Activated naive CD4-positive, alpha-beta T cell treated with anti-CD3 and anti-CD28 coated beads for 36 hours (primary cell): ENCODE data around the gene NMUR1. TPM values are rescaled to one million over a fixed set of nuclear protein-coding genes. Genes with fewer than 3 reads are reported as not detected.

ENCODE experiments used
- CTCF ChIA-PET: fragments of 350-600 bp; sonication (Branson Sonifier 250); formaldehyde crosslinking; loops from one replicate; lab custom pipeline; 2021; ENCODE audit warnings: antibody characterized with exemption; lab: Charles Lee
- DNase-seq: peaks from one replicate; pipeline ENCODE4 v3.0.0-alpha.2; 2020
- H3K27ac Mint-ChIP-seq: one replicate; pipeline ENCODE4 v1.8.0; 2021; ENCODE audit warnings: mild to moderate bottlenecking, mixed read lengths
- H3K27me3 Mint-ChIP-seq: one replicate; pipeline ENCODE4 v1.8.0; 2021; ENCODE audit warnings: low read depth, mixed read lengths
- H3K36me3 Mint-ChIP-seq: one replicate; pipeline ENCODE4 v1.8.0; 2021; ENCODE audit warnings: low read depth, mixed read lengths
- H3K4me1 Mint-ChIP-seq: one replicate; pipeline ENCODE4 v1.8.0; 2021; ENCODE audit warnings: low read depth, mixed read lengths
- H3K4me3 Mint-ChIP-seq: one replicate; pipeline ENCODE4 v1.8.0; 2021; ENCODE audit warnings: mild to moderate bottlenecking, moderate library complexity, mixed read lengths
- H3K9me3 Mint-ChIP-seq: one replicate; pipeline ENCODE4 v1.8.0; 2021; ENCODE audit warnings: mixed read lengths
- intact Hi-C: fragments of 100-400 bp; cut with micrococcal nuclease; formaldehyde crosslinking; loops from one replicate; pipeline ENCODE4 v1.15.1; 2023
- total RNA-seq, 2 experiments: library from RNA; stranded (reverse); gene quantifications; one replicate each; pipeline ENCODE4 v1.2.3, GENCODE V29; 2021

NMUR1 gene
- total RNA-seq, 2 experiments from 2014 or later = not detected

GRCh38 chr2:231522418-231523180 lies 7.6 kb downstream of the NMUR1 start:
- intact Hi-C loops = no loop called here
- Mint-ChIP-seq H3K4me1 (peaks cover 10% of the 10 kb centered on the region), H3K36me3 (no peaks in the 10 kb centered on the region), H3K9me3 (no peaks in the 10 kb centered on the region), H3K27me3 (no peaks in the 10 kb centered on the region), H3K4me3 (no peak overlapping the region), H3K27ac (no peak overlapping the region)
- CTCF ChIA-PET = interaction anchor here (0.8 to 1.7 kb wide), 3 partner anchors 36 to 79 kb away, joined by 3 to 6 read pairs (median 4); no protein-coding TSS in a partner anchor
- DNase-seq = no peak

- H3K4me3 Mint-ChIP-seq = no peak overlapping the region
- intact Hi-C loops = no loop called here
- no peak for DNase-seq
- H3K9me3 Mint-ChIP-seq = no peaks in the 10 kb centered on the region
- peaks cover 10% of the 10 kb centered on the region for H3K4me1 Mint-ChIP-seq
- H3K27ac Mint-ChIP-seq = no peak overlapping the region
- CTCF ChIA-PET = interaction anchor here (0.9 kb wide), 1 partner anchor 37 kb away, joined by 4 read pairs; no protein-coding TSS in a partner anchor
- no peaks in the 10 kb centered on the region for H3K27me3 Mint-ChIP-seq
- no peaks in the 10 kb centered on the region for H3K36me3 Mint-ChIP-seq
Measured at GRCh38 chr2:231521443-231521842, 8.8 kb downstream of the NMUR1 start.

GRCh38 chr2:231519975-231520555 lies 10.2 kb downstream of the NMUR1 start:
- intact Hi-C loops = no loop called here
- CTCF ChIA-PET = interaction anchor here (0.6 to 1.0 kb wide), 2 partner anchors 8 to 81 kb away, joined by 3 read pairs; no protein-coding TSS in a partner anchor
- no peak overlapping the region for H3K27ac Mint-ChIP-seq
- H3K36me3 Mint-ChIP-seq = no peaks in the 10 kb centered on the region
- H3K27me3 Mint-ChIP-seq = no peaks in the 10 kb centered on the region
- no peak overlapping the region for H3K4me3 Mint-ChIP-seq
- no peak for DNase-seq
- H3K4me1 Mint-ChIP-seq = peaks cover 11% of the 10 kb centered on the region
- H3K9me3 Mint-ChIP-seq = no peaks in the 10 kb centered on the region

- H3K4me1 Mint-ChIP-seq = peaks cover 9% of the 10 kb centered on the region
- intact Hi-C loops = no loop called here
- H3K27ac Mint-ChIP-seq = no peak overlapping the region
Measured at GRCh38 chr2:231518771-231519170, 11.5 kb downstream of the NMUR1 start.

GRCh38 chr2:231515603-231516002 lies 14.6 kb downstream of the NMUR1 start:
- H3K4me1 Mint-ChIP-seq = peaks cover 13% of the 10 kb centered on the region
- H3K36me3 Mint-ChIP-seq = peaks cover 3% of the 10 kb centered on the region
- CTCF ChIA-PET = interaction anchor here (1.9 kb wide), 1 partner anchor 33 kb away, joined by 5 read pairs; no protein-coding TSS in a partner anchor
- intact Hi-C loops = no loop called here
- no peak for DNase-seq
- no peaks in the 10 kb centered on the region for H3K27me3 Mint-ChIP-seq
- no peaks in the 10 kb centered on the region for H3K9me3 Mint-ChIP-seq
- peak overlapping the region; percentile 9 for H3K4me3 Mint-ChIP-seq
- no peak overlapping the region for H3K27ac Mint-ChIP-seq

More at GRCh38 chr2:231518771-231519170, 11.5 kb downstream of the NMUR1 start:
- no peaks in the 10 kb centered on the region for H3K27me3 Mint-ChIP-seq
- no peak for DNase-seq
- CTCF ChIA-PET = interaction anchor here (0.7 to 1.8 kb wide), 6 partner anchors 27 to 114 kb away, joined by 3 to 8 read pairs (median 4); no protein-coding TSS in a partner anchor
- H3K36me3 Mint-ChIP-seq = peaks cover 3% of the 10 kb centered on the region
- no peaks in the 10 kb centered on the region for H3K9me3 Mint-ChIP-seq
- no peak overlapping the region for H3K4me3 Mint-ChIP-seq

GRCh38 chr2:231514951-231515297 lies 15.3 kb downstream of the NMUR1 start:
- intact Hi-C loops = loop anchor here (1.0 kb wide), 7 partner anchors 33 to 459 kb away; partner anchors contain the start of genes NCL, PDE6D and PSMD1
- CTCF ChIA-PET = interaction anchor here (1.9 kb wide), 1 partner anchor 32 kb away, joined by 5 read pairs; no protein-coding TSS in a partner anchor
- no peak for DNase-seq
- Mint-ChIP-seq H3K36me3 (peaks cover 3% of the 10 kb centered on the region), H3K4me3 (peak overlapping the region; percentile 95), H3K27ac (peak overlapping the region; percentile 92), H3K9me3 (no peaks in the 10 kb centered on the region), H3K27me3 (no peaks in the 10 kb centered on the region), H3K4me1 (peaks cover 13% of the 10 kb centered on the region)

GRCh38 chr2:231514225-231514950 lies 15.9 kb downstream of the NMUR1 start:
- DNase-seq = peak; percentile 99
- Mint-ChIP-seq H3K27ac (peak overlapping the region; percentile 92), H3K9me3 (no peaks in the 10 kb centered on the region), H3K27me3 (no peaks in the 10 kb centered on the region), H3K36me3 (peaks cover 3% of the 10 kb centered on the region), H3K4me3 (peak overlapping the region; percentile 95), H3K4me1 (peaks cover 13% of the 10 kb centered on the region)
- CTCF ChIA-PET = interaction anchor here (0.6 to 1.9 kb wide), 2 partner anchors 31 to 72 kb away, joined by 4 to 5 read pairs; no protein-coding TSS in a partner anchor
- intact Hi-C loops = loop anchor here (1.0 kb wide), 7 partner anchors 32 to 458 kb away; partner anchors contain the start of genes NCL, PDE6D and PSMD1

- H3K27me3 Mint-ChIP-seq = no peaks in the 10 kb centered on the region
- DNase-seq = no peak
- intact Hi-C loops = loop anchor here (1.0 kb wide), 7 partner anchors 31 to 457 kb away; partner anchors contain the start of genes NCL, PDE6D and PSMD1
- H3K36me3 Mint-ChIP-seq = peaks cover 8% of the 10 kb centered on the region
- peak overlapping the region; percentile 95 for H3K4me3 Mint-ChIP-seq
- H3K4me1 Mint-ChIP-seq = peaks cover 13% of the 10 kb centered on the region
- CTCF ChIA-PET = interaction anchor here (0.6 to 1.9 kb wide), 2 partner anchors 31 to 72 kb away, joined by 4 to 5 read pairs; no protein-coding TSS in a partner anchor
- H3K27ac Mint-ChIP-seq = peak overlapping the region; percentile 92
- H3K9me3 Mint-ChIP-seq = no peaks in the 10 kb centered on the region
Measured at GRCh38 chr2:231513746-231514224, 16.5 kb downstream of the NMUR1 start.

- intact Hi-C loops = no loop called here
- H3K27ac Mint-ChIP-seq = no peak overlapping the region
- peaks cover 15% of the 10 kb centered on the region for H3K36me3 Mint-ChIP-seq
- CTCF ChIA-PET = interaction anchor here (0.5 to 1.9 kb wide), 6 partner anchors 29 to 543 kb away, joined by 3 to 14 read pairs (median 3); no protein-coding TSS in a partner anchor
- H3K4me1 Mint-ChIP-seq = peaks cover 13% of the 10 kb centered on the region
- peak overlapping the region; percentile 9 for H3K4me3 Mint-ChIP-seq
- DNase-seq = no peak
- no peaks in the 10 kb centered on the region for H3K27me3 Mint-ChIP-seq
- H3K9me3 Mint-ChIP-seq = no peaks in the 10 kb centered on the region
Measured at GRCh38 chr2:231512222-231512621, 18.0 kb downstream of the NMUR1 start.

- intact Hi-C loops = no loop called here
- Mint-ChIP-seq H3K27me3 (no peaks in the 10 kb centered on the region), H3K4me3 (no peak overlapping the region), H3K9me3 (no peaks in the 10 kb centered on the region), H3K27ac (no peak overlapping the region), H3K4me1 (no peaks in the 10 kb centered on the region), H3K36me3 (peaks cover 33% of the 10 kb centered on the region)
- CTCF ChIA-PET = no interaction called here
- DNase-seq = no peak
Measured at GRCh38 chr2:231503766-231504165, 26.5 kb downstream of the NMUR1 start.

GRCh38 chr2:231502596-231502995 lies 27.6 kb downstream of the NMUR1 start:
- CTCF ChIA-PET = no interaction called here
- intact Hi-C loops = no loop called here
- Mint-ChIP-seq H3K4me3 (no peak overlapping the region), H3K9me3 (no peaks in the 10 kb centered on the region), H3K36me3 (peaks cover 28% of the 10 kb centered on the region), H3K27me3 (no peaks in the 10 kb centered on the region), H3K27ac (no peak overlapping the region), H3K4me1 (no peaks in the 10 kb centered on the region)
- no peak for DNase-seq
